Caco-2 (cell line): ENCODE results near the gene ITPR3. TPM values are rescaled to one million over a fixed set of nuclear protein-coding genes. Genes with fewer than 3 reads are reported as not detected.

Experiments
- BruUV-seq: library from RNA; stranded (reverse); fragments of 400-500 nt; replicated peaks from 2 replicates; lab custom pipeline; 2021; lab: Mats Ljungman, UMichigan
- CTCF ChIA-PET: fragments of 300-600 bp; sonication (Branson Sonifier 250); formaldehyde crosslinking; loops from one replicate; lab custom pipeline; 2022; ENCODE audit warnings: antibody characterized with exemption; lab: Charles Lee
- POLR2A ChIA-PET: fragments of 300-600 bp; sonication (Branson Sonifier 250); formaldehyde crosslinking; loops from one replicate; lab custom pipeline; 2022; ENCODE audit warnings: antibody characterized with exemption; lab: Charles Lee
- DNase-seq, 2 experiments: peaks; one replicate each; pipeline versions ENCODE4 v3.0.0 to v3.0.0-alpha.2; 2020 to 2022
- H3K27me3 ChIP-seq: replicated peaks from 2 replicates; pipeline ENCODE4 v1.6.0; 2011; ENCODE audit warnings: low read length; ENCODE audit not compliant: control insufficient read depth, insufficient read depth
- H3K36me3 ChIP-seq: 2 replicates; pipeline ENCODE4 v1.5.1; 2011; ENCODE audit warnings: low read length; ENCODE audit not compliant: control insufficient read depth, insufficient read depth
- H3K4me1 ChIP-seq: fragments of 250-450 bp; sonication (Bioruptor Pico); 2 replicates; pipeline ENCODE4 v1.5.1; 2020; ENCODE audit warnings: mild to moderate bottlenecking
- H3K4me3 ChIP-seq: 2 replicates; pipeline ENCODE4 v1.5.1; 2011; ENCODE audit warnings: low read depth, mild to moderate bottlenecking, control low read depth, low read length
- H3K9me3 ChIP-seq: fragments of 250-450 bp; sonication (Bioruptor Pico); 2 replicates; pipeline ENCODE4 v1.5.1; 2020; ENCODE audit warnings: mild to moderate bottlenecking, moderate library complexity
- H3K27ac Mint-ChIP-seq: one replicate; pipeline ENCODE4 v1.8.0; 2022; ENCODE audit warnings: mixed read lengths; ENCODE audit not compliant: unreplicated experiment
- H3K27me3 Mint-ChIP-seq: one replicate; pipeline ENCODE4 v1.8.0; 2022; ENCODE audit warnings: mixed read lengths; ENCODE audit not compliant: insufficient read depth, unreplicated experiment
- H3K36me3 Mint-ChIP-seq: one replicate; pipeline ENCODE4 v1.8.0; 2022; ENCODE audit warnings: mild to moderate bottlenecking, mixed read lengths; ENCODE audit not compliant: insufficient read depth, unreplicated experiment
- H3K4me1 Mint-ChIP-seq: one replicate; pipeline ENCODE4 v1.8.0; 2022; ENCODE audit warnings: low read depth, mixed read lengths; ENCODE audit not compliant: unreplicated experiment
- H3K4me3 Mint-ChIP-seq: one replicate; pipeline ENCODE4 v1.8.0; 2022; ENCODE audit warnings: mild to moderate bottlenecking, moderate library complexity, mixed read lengths; ENCODE audit not compliant: unreplicated experiment
- H3K9me3 Mint-ChIP-seq: one replicate; pipeline ENCODE4 v1.8.0; 2022; ENCODE audit warnings: mixed read lengths; ENCODE audit not compliant: unreplicated experiment
- intact Hi-C: fragments of 100-400 bp; cut with micrococcal nuclease; formaldehyde crosslinking; loops from one replicate; pipeline ENCODE4 v1.10.0; 2022; ENCODE audit not compliant: unreplicated experiment
- total RNA-seq: library from RNA; stranded (reverse); gene quantifications from 2 replicates; pipeline ENCODE4 v1.2.3, GENCODE V29; 2022
- TF ChIP-seq, protein P1 (sequence below), 2 experiments: fragments of 200-600 bp in 1 of 2; IDR thresholded peaks; 1 replicate in 1 of 2; 2 replicates in 1 of 2; pipeline versions ENCODE4 v1.5.1 to v1.8.0; 2011 to 2022; ENCODE audit warnings: antibody characterized with exemption in 1 of 2, control low read depth in 1 of 2, inconsistent platforms in 1 of 2, low read depth in 1 of 2, low read length in 1 of 2, mild to moderate bottlenecking in 1 of 2, moderate library complexity in 1 of 2; ENCODE audit not compliant: insufficient read depth in 1 of 2, severe bottlenecking in 1 of 2, unreplicated experiment in 1 of 2

The ITPR3 gene
- total RNA-seq, 1 experiment from 2014 or later: 42.1 TPM

DNA sequence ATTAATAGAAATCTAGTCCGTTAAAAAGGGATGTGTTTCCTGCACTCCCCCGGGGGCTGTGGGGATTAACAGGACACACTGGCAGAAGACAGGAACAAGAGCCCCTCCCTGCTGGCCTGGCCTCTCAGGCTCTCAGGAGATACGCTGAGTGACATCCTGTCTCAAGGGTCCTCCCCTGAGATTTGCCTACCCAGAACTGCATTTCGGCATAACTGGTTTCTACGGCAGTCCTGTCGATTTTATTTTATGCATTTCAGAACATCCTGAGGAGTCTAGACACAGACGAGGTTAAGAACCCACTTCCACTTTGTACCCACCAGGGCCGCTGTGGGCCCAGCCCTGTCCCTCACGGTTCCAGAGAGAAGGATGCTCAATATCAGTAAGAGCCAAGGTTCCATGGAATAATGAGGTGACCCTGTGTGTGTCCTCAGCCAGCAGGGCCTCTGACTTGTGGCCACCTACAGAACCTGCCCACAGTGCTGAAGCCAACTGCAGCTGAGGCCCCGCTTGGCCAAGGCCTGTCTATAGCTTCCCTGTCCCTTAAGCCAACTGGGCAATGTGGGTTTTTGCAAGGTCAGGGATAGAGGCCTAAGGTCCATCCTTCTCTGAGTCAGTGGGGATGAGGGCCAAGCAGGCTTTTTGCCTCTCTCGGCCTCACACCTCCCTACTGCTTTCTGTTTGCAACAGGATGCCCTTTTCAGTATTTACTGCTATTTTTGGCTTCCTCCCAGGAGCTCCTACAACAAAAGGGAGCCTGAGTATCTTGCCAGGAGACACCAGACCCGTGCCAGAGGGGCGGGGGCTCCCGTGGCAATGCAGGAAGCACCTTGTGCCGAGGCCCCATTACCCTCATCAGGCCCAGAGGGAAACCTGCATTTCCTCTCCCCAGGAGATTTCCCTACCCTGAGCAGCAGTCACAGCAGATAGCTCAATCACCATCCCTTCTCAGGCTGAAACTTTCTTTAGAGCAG, 75.7 kb downstream of the ITPR3 start:
- Histone ChIP-seq H3K4me3 (no peak overlapping the region), H3K27me3 (no peaks in the 10 kb centered on the region), H3K36me3 (peaks cover 13% of the 10 kb centered on the region), H3K9me3 (no peaks in the 10 kb centered on the region), H3K4me1 (peaks cover 6% of the 10 kb centered on the region)
- CTCF ChIA-PET: interaction anchor here (1.5 kb wide), 1 partner anchor 107 kb away, joined by 4 read pairs; no protein-coding TSS in a partner anchor
- BruUV-seq: no TSS peak
- H3K9me3 Mint-ChIP-seq: no peaks in the 10 kb centered on the region
- peak overlapping the region; percentile 32 for H3K27ac Mint-ChIP-seq
- H3K4me3 Mint-ChIP-seq: no peak overlapping the region
- intact Hi-C loops: no loop called here
- TF ChIP-seq, protein P1, sequence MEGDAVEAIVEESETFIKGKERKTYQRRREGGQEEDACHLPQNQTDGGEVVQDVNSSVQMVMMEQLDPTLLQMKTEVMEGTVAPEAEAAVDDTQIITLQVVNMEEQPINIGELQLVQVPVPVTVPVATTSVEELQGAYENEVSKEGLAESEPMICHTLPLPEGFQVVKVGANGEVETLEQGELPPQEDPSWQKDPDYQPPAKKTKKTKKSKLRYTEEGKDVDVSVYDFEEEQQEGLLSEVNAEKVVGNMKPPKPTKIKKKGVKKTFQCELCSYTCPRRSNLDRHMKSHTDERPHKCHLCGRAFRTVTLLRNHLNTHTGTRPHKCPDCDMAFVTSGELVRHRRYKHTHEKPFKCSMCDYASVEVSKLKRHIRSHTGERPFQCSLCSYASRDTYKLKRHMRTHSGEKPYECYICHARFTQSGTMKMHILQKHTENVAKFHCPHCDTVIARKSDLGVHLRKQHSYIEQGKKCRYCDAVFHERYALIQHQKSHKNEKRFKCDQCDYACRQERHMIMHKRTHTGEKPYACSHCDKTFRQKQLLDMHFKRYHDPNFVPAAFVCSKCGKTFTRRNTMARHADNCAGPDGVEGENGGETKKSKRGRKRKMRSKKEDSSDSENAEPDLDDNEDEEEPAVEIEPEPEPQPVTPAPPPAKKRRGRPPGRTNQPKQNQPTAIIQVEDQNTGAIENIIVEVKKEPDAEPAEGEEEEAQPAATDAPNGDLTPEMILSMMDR (IDR thresholded peaks at IDR 0.05; ENCODE audit: insufficient read depth in 1 of 2, low read depth in 1 of 2, low read length in 1 of 2, severe bottlenecking in 1 of 2, unreplicated experiment in 1 of 2): no peak
- no peak for DNase-seq
- peaks cover 79% of the 10 kb centered on the region for H3K36me3 Mint-ChIP-seq
- POLR2A ChIA-PET: interaction anchor here (1.2 kb wide), 1 partner anchor 14 kb away, joined by 5 read pairs; the partner anchor contains the start of gene UQCC2
- H3K4me1 Mint-ChIP-seq: peaks cover 8% of the 10 kb centered on the region
- no peaks in the 10 kb centered on the region for H3K27me3 Mint-ChIP-seq

DNA sequence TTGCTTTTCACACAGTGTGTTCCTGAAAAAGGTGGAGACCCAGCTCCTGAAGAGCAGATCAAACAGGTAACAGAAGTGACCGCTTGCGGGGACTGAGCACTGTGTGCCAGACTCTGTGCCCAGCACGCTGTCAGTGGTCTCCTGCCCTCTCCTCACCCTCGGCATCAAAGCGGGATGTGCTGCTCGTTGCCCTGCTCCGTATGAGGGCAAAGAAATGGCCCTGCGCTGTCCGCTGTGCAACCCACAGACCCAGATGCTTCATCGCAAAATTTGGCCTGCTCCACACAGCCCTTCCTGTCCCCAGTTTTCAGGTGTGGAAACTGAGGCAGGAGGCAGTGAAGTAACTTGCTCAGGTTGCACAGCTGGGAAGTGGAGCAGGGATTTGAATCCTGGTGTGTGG, 76.7 kb downstream of the ITPR3 start:
- Histone ChIP-seq H3K27me3 (no peaks in the 10 kb centered on the region), H3K4me1 (no peaks in the 10 kb centered on the region), H3K36me3 (peaks cover 11% of the 10 kb centered on the region), H3K9me3 (no peaks in the 10 kb centered on the region), H3K4me3 (no peak overlapping the region)
- Mint-ChIP-seq H3K4me3 (no peak overlapping the region), H3K4me1 (no peaks in the 10 kb centered on the region), H3K36me3 (peaks cover 70% of the 10 kb centered on the region), H3K27ac (peak overlapping the region; percentile 32), H3K9me3 (no peaks in the 10 kb centered on the region), H3K27me3 (no peaks in the 10 kb centered on the region)
- DNase-seq: no peak
- no TSS peak for BruUV-seq
- intact Hi-C loops: no loop called here
- TF ChIP-seq, protein P1 (IDR thresholded peaks at IDR 0.05; ENCODE audit: insufficient read depth in 1 of 2, low read depth in 1 of 2, low read length in 1 of 2, severe bottlenecking in 1 of 2, unreplicated experiment in 1 of 2): no peak
- CTCF ChIA-PET: interaction anchor here (1.5 kb wide), 1 partner anchor 108 kb away, joined by 4 read pairs; no protein-coding TSS in a partner anchor
- POLR2A ChIA-PET: interaction anchor here (1.2 kb wide), 1 partner anchor 13 kb away, joined by 5 read pairs; the partner anchor contains the start of gene UQCC2

DNA sequence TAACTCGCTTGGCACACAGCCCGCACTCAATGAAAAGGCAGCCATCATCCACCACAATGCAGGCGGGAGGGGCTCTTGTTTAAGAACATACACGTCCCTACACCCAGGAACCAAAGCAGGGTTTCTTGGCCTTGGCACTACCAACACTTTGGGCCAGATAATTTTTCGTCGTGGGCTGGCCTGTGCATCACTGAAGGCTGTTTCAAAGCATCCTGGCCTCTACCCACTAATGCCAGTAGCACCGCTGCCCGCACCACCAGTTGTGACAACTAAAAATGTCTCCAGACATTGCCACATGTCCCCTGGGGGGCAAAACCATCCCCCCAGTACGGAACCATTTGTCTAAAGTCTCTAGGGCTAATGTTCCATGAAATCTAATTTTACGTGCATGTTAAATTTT, 77.4 kb downstream of the ITPR3 start:
- intact Hi-C loops: no loop called here
- CTCF ChIA-PET: no interaction called here
- Histone ChIP-seq H3K4me1 (no peaks in the 10 kb centered on the region), H3K36me3 (peaks cover 11% of the 10 kb centered on the region), H3K27me3 (no peaks in the 10 kb centered on the region), H3K4me3 (no peak overlapping the region), H3K9me3 (no peaks in the 10 kb centered on the region)
- H3K36me3 Mint-ChIP-seq: peaks cover 64% of the 10 kb centered on the region
- no peaks in the 10 kb centered on the region for H3K9me3 Mint-ChIP-seq
- no peak overlapping the region for H3K4me3 Mint-ChIP-seq
- no peaks in the 10 kb centered on the region for H3K4me1 Mint-ChIP-seq
- no peaks in the 10 kb centered on the region for H3K27me3 Mint-ChIP-seq
- BruUV-seq: no TSS peak
- POLR2A ChIA-PET: no interaction called here
- DNase-seq: no peak
- no peak overlapping the region for H3K27ac Mint-ChIP-seq
- TF ChIP-seq, protein P1 (IDR thresholded peaks at IDR 0.05; ENCODE audit: insufficient read depth in 1 of 2, low read depth in 1 of 2, low read length in 1 of 2, severe bottlenecking in 1 of 2, unreplicated experiment in 1 of 2): no peak
